NOMO-1 (cell line): ENCODE data around the gene ITPR3.
A peak's percentile ranks its signal among the peaks of the same experiment; 100 is the strongest.

Experiments used
- DNase-seq, 2 experiments: peaks; one replicate each; lab custom pipeline; 2025; ENCODE audit not compliant: unreplicated experiment in 2 of 2; lab: John Stamatoyannopoulos, UW

The ITPR3 gene

GRCh38 chr6:33620856-33621710 is at the start of gene ITPR3:
Gene ITPR3, plus strand, starts transcription at chr6:33621322. Its CDS starts 281 bp downstream, at chr6:33621603.
- peak; percentile 49 to 52 for DNase-seq

DNA sequence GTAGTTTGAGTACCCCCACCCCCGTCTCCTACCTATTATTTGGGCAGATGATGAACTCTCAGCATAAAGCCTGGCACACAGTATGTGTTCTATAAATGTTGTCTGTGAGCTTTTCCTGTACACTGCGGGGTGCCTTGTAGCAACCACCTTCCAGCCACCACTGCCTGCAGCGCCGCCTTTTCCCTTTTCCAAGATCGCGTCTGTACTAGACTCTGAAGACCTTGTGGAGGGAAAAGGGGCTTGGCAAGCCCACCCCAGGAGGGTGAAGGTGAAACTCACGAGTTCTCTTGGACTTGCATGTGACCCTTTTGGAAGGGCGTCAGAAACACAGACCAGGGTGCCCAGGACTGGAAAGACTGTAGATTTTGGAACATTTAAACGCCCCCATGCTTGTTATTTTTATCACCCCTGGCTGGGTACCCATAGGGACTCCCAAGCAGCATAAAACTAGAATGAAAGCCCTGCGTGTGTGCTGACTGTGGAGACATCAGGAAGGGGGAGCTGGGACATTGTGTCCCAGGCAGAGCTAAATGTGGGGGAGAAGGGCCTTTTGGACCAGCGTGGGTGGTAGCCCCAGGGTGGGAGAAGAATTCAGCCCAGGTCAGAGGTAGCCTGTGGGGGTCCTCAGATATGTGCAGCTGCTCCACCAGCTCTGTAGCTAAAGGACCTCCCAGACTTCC is 49.3 kb upstream of the ITPR3 start:
- DNase-seq: no peak

DNA sequence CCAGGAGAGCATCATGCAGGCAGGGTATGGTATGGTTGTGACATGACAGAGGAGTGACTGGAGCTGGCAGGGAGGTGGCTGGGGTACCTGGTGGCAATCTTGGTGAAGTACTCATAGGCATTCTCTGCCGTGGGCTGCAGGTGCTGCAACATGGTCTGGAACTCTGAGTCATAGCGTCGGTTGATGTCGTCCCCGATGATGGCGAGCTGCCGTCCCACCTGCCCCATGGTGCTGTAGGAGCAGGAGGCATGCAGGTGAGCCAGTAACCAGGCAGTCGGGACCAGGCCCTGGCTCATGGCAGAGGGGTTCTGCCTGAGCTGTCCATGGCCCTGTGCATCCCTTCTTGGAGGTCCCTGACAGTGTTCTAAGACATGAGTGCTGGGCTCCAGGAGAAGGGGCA is 45.9 kb upstream of the ITPR3 start:
- DNase-seq: no peak

GRCh38 chr6:33576668-33577067 is 44.5 kb upstream of the ITPR3 start:
- DNase-seq: no peak

- peak; percentile 45 to 68 for DNase-seq
These were observed 44.0 kb upstream of the ITPR3 start for GRCh38 chr6:33577106-33577535.

- DNase-seq: no peak
These were observed 43.4 kb upstream of the ITPR3 start for GRCh38 chr6:33577718-33578117.

GRCh38 chr6:33578164-33578563 is 43.0 kb upstream of the ITPR3 start:
- no peak for DNase-seq

DNA sequence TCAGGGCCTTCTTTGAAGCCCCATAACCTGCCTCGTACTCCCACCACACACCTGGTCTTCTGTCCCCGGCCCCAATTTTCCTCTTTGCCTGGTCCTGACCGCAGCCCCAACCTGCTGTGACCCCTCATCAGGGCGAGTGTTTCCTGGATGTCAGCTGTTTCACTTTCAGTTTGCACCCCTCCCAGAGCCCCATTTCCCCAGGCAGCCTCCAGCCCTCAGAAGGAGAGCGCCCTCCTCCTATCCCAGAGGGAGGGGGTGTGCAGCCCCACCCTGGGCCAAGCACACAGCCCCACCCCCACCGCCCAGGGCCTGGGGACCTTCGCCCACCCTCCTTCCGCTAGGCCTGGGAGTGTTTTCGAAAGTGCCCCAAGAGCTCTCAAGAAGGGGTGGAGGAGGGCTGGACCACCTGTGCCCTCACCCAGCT is 42.5 kb upstream of the ITPR3 start:
- DNase-seq: no peak

- DNase-seq: peak; percentile 81 to 95
These were observed 41.1 kb upstream of the ITPR3 start, which contains the start of gene BAK1 for GRCh38 chr6:33579828-33580714. Gene BAK1, minus strand, starts transcription at chr6:33580276. Its CDS starts 2,672 bp downstream, at chr6:33577604.

- no peak for DNase-seq
These were observed 39.9 kb upstream of the ITPR3 start for GRCh38 chr6:33581186-33581585.

DNA sequence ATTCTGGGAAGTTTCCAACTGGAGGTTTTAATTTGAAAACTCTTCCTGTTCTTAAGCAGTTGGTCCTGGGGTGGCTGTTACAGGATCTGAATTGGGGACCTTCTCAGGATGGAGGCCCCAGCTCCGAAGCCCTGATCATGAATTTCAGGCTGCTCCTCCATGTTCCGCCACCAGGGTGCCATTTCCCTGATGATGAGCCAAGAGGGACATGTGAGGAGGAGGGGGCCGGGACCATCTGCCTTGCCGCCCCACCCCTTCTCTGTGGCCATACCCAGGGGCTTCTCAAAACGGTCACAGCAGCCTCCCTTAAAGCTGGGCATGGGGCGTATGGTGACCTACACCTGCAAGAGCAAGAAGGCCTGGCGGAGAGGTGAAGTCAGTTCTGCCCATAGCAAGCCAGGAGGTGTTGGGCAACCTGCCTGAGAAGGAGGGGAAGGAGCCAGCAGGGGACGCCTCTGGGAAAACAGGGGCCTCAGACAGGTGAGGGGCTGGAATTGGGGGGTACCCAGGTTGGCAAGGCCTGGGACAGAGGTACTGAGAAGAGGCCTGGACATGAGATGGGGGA is 37.4 kb upstream of the ITPR3 start:
- no peak for DNase-seq

DNA sequence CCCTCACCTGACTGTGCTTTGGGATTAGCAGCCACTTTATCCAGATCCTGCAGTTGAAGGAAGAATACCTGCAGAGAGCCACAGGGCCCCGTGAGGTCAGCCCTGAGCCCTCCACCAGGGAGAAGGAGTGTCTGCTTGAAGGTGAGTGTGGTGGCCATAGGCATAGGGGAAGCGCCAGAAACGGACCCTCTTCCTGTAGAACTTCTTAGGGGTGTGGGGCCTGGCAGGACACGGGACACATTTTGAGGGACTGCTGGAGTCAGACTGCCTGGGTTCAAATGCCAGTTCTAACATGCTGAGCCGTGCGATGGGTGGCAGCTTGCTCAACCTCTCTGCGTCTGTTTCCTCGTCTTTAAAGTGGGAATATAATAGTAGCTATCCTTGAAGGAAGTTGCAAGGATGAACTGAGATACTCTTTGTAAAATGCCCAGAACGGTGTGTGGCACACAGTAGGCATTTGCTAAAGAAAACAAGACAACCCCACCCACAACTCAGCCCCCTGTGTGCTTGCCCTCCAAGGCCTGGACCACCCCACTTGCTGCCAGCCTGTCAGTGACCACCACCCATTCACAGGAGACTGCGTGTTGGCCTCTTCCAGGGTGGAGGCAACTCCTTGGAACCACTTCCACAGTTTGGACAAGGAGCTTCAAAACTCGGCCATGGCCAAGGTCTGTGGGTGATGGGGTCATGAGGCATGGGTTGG is 36.3 kb upstream of the ITPR3 start:
- DNase-seq: no peak

DNA sequence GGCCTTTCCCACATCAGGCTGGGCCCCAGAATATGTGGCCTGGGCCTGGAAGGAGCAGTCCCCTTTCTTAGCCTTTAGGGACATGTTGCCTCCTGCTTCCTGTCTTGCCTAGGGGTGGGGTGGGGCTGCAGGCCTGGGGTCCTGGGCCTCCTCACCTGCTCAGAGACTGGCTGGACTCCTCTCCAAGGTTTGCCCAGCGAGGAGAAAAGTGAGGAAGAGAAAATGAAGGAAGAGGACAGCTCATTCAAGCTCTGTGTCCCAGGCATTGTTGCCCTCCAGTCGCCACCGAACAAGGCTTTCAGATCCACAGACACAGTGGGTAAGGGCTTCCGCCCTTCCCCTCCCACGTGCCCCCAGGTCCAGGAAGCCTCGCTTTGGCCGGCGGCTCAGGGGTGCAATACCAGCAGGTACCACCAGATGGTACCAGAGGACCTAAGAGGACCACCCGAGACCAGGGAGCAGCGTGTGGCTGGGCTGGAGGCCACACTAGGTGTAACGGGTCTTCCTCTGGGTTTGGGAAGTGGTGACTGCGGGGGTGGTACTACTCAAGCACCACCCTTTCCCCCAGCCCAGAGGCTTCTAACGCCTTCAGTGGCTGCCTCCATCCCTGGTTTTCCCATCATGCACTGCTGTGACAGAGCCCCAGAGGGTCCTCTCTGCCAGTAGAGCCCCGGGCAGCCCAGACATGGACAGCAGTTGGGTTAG is 35.6 kb upstream of the ITPR3 start:
- peak; percentile 72 to 74 for DNase-seq

- no peak for DNase-seq
These were observed 34.9 kb upstream of the ITPR3 start for GRCh38 chr6:33586108-33586640.

- DNase-seq: no peak
These were observed 33.6 kb upstream of the ITPR3 start for GRCh38 chr6:33587529-33587928.

- no peak for DNase-seq
These were observed 32.2 kb upstream of the ITPR3 start for GRCh38 chr6:33588894-33589293.

GRCh38 chr6:33589392-33589730 is 31.8 kb upstream of the ITPR3 start:
- no peak for DNase-seq

- DNase-seq: peak; percentile 21 to 22
These were observed 31.2 kb upstream of the ITPR3 start for GRCh38 chr6:33589731-33590530.
